Inflammatory macrophage treated with lipopolysaccharide for 4 hours (primary cell): ENCODE measurements around the gene POFUT2.

Source experiments
- DNase-seq: peaks from one replicate; pipeline ENCODE4 v3.0.0-alpha.2; 2020

The POFUT2 gene

DNA sequence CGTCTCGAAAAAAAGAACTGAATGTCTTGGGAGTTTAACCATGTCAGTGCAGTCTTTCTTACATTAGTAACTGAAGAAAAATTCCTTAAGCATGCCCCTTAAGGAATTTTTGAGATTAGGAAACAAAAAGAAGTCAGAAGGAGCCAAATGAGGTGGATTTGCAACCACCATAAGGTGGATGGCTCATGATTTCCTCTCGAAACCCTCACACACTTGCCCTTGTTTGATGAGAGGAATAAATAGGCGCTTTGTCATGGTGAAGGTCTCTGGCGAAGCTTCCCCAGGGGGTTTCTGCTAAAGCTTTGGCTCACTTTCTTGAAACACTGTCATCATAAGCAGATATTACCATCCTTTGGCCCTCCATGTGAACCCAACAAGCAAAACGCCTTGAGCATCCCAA lies 68.2 kb downstream of the POFUT2 start:
- no peak for DNase-seq

DNA sequence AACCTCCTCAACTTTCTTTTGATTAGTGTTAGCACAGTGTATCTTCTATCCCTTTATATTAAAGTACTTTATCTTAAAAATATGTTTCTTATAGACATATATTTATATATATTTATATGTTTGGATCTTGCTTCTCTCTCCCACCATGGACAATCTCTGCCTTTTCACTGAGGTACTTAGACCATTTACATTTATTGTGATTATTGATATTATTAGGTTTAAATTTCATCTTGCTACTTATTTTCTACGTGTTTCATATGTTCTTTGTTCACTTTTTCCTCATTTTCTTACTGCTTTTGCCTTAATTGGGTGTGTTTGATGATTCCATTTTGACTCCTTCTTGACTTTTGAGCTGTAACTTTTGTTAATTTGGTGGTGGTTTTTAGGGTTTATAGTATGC lies 70.7 kb downstream of the POFUT2 start:
- no peak for DNase-seq

- no peak for DNase-seq
These were observed 72.5 kb downstream of the POFUT2 start for GRCh38 chr21:45215213-45215612.
